ENCODE measurements around the gene AFF3.

The AFF3 gene

DNA sequence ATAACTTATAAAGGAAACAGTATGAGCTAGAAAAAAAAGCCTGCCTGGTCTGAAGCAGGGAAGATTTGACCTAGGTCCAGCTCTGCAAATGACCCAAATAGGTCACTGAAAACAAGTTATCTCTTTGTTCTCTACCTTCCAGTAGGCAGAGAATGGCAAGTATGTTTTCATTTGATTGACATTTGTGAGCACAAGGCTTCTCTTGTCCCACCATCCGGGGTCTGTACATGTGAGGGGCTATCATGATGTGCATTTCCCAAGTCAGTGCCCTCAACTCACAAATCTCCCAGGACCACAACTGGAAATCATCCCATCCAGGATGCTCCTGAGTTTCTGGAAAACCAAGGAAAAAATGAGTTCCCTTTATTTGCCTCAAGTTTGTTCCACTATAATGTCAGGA is 309.5 kb downstream of the AFF3 start:
- no peak for TF ChIP-seq CTCF (IDR thresholded peaks at IDR 0.05; ENCODE audit: control extremely low read depth, extremely low read depth, low read depth, missing control alignments)
- ChIA-PET POLR2A (no interaction called here), CTCF (no interaction called here)
- no peak for DNase-seq (ENCODE audit: extremely low spot score)

DNA sequence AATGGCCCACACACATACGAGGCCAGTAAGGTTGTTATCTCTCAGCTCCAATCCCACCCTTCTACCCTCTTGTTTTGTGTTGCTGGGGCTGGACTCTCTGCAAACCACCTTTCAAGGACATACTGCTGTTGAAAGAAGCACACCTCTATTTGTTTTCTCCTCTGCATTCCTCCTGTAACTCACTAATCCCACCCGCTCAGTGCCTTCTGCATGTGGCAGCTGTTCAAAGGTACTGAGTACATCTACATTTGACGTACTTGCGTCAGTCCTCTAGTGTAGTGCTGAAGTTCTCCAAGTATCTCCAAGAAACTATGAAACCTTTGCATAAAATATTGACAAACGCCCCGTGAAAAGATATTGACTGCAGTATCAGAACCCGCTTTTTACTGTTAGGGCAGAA is 310.6 kb downstream of the AFF3 start:
- ChIA-PET POLR2A (no interaction called here), CTCF (interaction anchor here (0.9 kb wide), 1 partner anchor 9 kb away, joined by 3 read pairs; no protein-coding TSS in a partner anchor)
- no peak for DNase-seq (ENCODE audit: extremely low spot score)
- no peak for TF ChIP-seq CTCF (IDR thresholded peaks at IDR 0.05; ENCODE audit: control extremely low read depth, extremely low read depth, low read depth, missing control alignments)

GRCh38 chr2:99827296-99827999 is 314.9 kb downstream of the AFF3 start:
- POLR2A ChIA-PET = no interaction called here
- peak; percentile 23 for DNase-seq (ENCODE audit: extremely low spot score)
- CTCF ChIA-PET = no interaction called here
- TF ChIP-seq CTCF (IDR thresholded peaks at IDR 0.05; ENCODE audit: control extremely low read depth, extremely low read depth, low read depth, missing control alignments) = no peak

DNA sequence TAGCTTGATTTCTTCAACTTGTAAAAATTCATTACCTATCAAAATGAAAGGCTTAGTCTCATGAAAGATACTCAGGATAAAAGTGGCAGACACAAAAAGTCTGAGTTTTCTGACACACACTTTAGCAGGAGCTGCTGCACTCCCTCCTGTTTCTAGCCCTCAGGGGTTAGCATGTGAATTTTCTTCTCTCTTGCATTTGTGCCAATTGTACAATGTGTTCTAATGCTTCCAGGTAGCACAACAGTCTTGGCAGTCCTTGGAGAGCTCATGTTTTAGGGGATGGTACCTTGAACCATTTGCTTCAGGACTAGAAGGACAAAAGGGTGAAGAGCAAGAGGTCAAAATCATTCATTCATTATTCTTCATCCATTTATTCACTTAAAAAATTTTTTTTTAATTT is 316.8 kb downstream of the AFF3 start:
- no peak for TF ChIP-seq CTCF (IDR thresholded peaks at IDR 0.05; ENCODE audit: control extremely low read depth, extremely low read depth, low read depth, missing control alignments)
- CTCF ChIA-PET = no interaction called here
- DNase-seq (ENCODE audit: extremely low spot score) = no peak
- POLR2A ChIA-PET = no interaction called here

DNA sequence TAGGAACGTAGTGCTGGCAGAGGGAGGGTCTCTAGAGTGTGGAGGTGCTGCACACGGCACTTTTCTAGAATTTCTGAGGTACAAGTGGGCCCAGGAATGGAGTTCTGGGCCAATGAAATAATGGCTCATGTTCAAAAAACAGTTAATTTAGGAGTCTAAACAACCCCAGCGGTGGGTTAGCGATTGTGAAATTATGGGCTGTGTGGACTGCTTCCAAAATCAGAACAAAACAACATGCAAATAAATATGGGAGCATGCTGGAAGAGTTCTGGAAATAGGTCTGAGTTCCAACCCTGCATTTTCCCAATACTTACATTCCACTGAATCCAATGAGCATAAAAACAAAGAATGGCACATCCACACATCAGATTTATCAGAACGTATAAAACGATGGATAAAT is 317.6 kb downstream of the AFF3 start:
- TF ChIP-seq CTCF (IDR thresholded peaks at IDR 0.05; ENCODE audit: control extremely low read depth, extremely low read depth, low read depth, missing control alignments) = no peak
- CTCF ChIA-PET = no interaction called here
- DNase-seq (ENCODE audit: extremely low spot score) = no peak
- POLR2A ChIA-PET = no interaction called here

- TF ChIP-seq CTCF (IDR thresholded peaks at IDR 0.05; ENCODE audit: control extremely low read depth, extremely low read depth, low read depth, missing control alignments) = no peak
- DNase-seq (ENCODE audit: extremely low spot score) = no peak
- ChIA-PET POLR2A (no interaction called here), CTCF (no interaction called here)
These were observed 319.7 kb downstream of the AFF3 start for GRCh38 chr2:99822474-99823207.
